HCT116 (cell line): ENCODE measurements around the gene ADAM23. TPM values are rescaled to one million over a fixed set of nuclear protein-coding genes. Genes with fewer than 3 reads are reported as not detected.

Source experiments
- ATAC-seq: fragments of 200-7000 bp; cut with Tn5 transposase; 2 replicates; pipeline ENCODE4 v1.9.1; 2020; ENCODE audit warnings: mild to moderate bottlenecking, moderate library complexity
- BruUV-seq: library from RNA; stranded (reverse); fragments of 400-500 nt; replicated peaks from 2 replicates; lab custom pipeline; 2021; lab: Mats Ljungman, UMichigan
- CTCF ChIA-PET: fragments of 300-600 bp; sonication (Branson Sonifier 250); formaldehyde crosslinking; loops from one replicate; lab custom pipeline; 2021; ENCODE audit warnings: antibody characterized with exemption; lab: Charles Lee
- POLR2A ChIA-PET: fragments of 300-600, 350-600 bp; sonication (Branson Sonifier 250); formaldehyde crosslinking; loops from one replicate; lab custom pipeline; 2021; ENCODE audit warnings: antibody characterized with exemption; lab: Charles Lee
- RAD21 ChIA-PET, 2 experiments: fragments of 300-600 bp; sonication (Branson Sonifier 250); formaldehyde crosslinking; loops; one replicate each; lab custom pipeline; 2023; ENCODE audit warnings: low total read pairs in 2 of 2; ENCODE audit not compliant: uncharacterized antibody in 2 of 2, unreplicated experiment in 2 of 2, low non-redundant PET in 1 of 2; lab: Charles Lee
- DNase-seq: peaks from one replicate; pipeline ENCODE4 v3.0.0-alpha.2; 2010; ENCODE audit warnings: low read depth, low spot score
- H2AFZ ChIP-seq: fragments of 200-600 bp; shearing (Covaris generic), sonication (generic); 2 replicates; pipeline ENCODE4 v1.6.1; 2017; ENCODE audit warnings: low read depth, mixed run types, mixed read lengths, antibody characterized with exemption, low read length; ENCODE audit not compliant: poor library complexity, severe bottlenecking
- H3K27ac ChIP-seq: 2 replicates; pipeline ENCODE4 v1.5.1; 2012; ENCODE audit warnings: low read depth, low read length
- H3K27me3 ChIP-seq: fragments of 200-600 bp; sonication (generic); 2 replicates; pipeline ENCODE4 v1.6.1; 2016; ENCODE audit warnings: mixed run types, low read length, mixed read lengths; ENCODE audit not compliant: insufficient read depth
- H3K36me3 ChIP-seq, 2 experiments: fragments of 200-500 bp in 1 of 2; fragments of 200-600 bp in 1 of 2; sonication (Bioruptor generic) in 1 of 2; sonication (generic) in 1 of 2; 2 replicates each; pipeline versions ENCODE4 v1.5.1 to v1.6.1; 2014 to 2016; ENCODE audit warnings: low read length in 2 of 2, inconsistent platforms in 1 of 2, mixed read lengths in 1 of 2, mixed run types in 1 of 2; ENCODE audit not compliant: insufficient read depth in 2 of 2, control insufficient read depth in 1 of 2
- H3K4me1 ChIP-seq, 2 experiments: fragments of 200-600 bp in 1 of 2; sonication (generic) in 1 of 2; 2 replicates each; pipeline versions ENCODE4 v1.5.1 to v1.6.1; 2012 to 2017; ENCODE audit warnings: low read length in 2 of 2, inconsistent platforms in 1 of 2, mild to moderate bottlenecking in 1 of 2, mixed read lengths in 1 of 2, mixed run types in 1 of 2, moderate library complexity in 1 of 2; ENCODE audit not compliant: insufficient read depth in 2 of 2, control insufficient read depth in 1 of 2
- H3K4me2 ChIP-seq: fragments of 200-600 bp; sonication (generic); 2 replicates; pipeline ENCODE4 v1.6.1; 2017; ENCODE audit warnings: mixed run types, low read length, mixed read lengths
- H3K4me3 ChIP-seq, 2 experiments: fragments of 200-600 bp in 1 of 2; sonication (generic) in 1 of 2; replicated peaks in 1 of 2; 2 replicates each; pipeline ENCODE4 v1.5.1; 2011 to 2016; ENCODE audit warnings: low read length in 2 of 2, control low read depth in 1 of 2, low read depth in 1 of 2, mild to moderate bottlenecking in 1 of 2, mixed read lengths in 1 of 2, mixed run types in 1 of 2
- H3K79me2 ChIP-seq: fragments of 200-600 bp; sonication (generic); 2 replicates; pipeline ENCODE4 v1.6.1; 2017; ENCODE audit warnings: mild to moderate bottlenecking, mixed run types, low read length, moderate library complexity, mixed read lengths; ENCODE audit not compliant: insufficient read depth
- H3K9ac ChIP-seq: fragments of 200-600 bp; sonication (generic); 2 replicates; pipeline ENCODE4 v1.6.1; 2016; ENCODE audit warnings: low read length, mixed read lengths
- H3K9me2 ChIP-seq: fragments of 200-600 bp; sonication (generic), shearing (Covaris generic); 2 replicates; pipeline ENCODE4 v1.6.1; 2017; ENCODE audit warnings: mixed run types, mild to moderate bottlenecking, moderate library complexity; ENCODE audit not compliant: insufficient read depth
- H3K9me3 ChIP-seq, 2 experiments: fragments of 200-500 bp in 1 of 2; fragments of 200-600 bp in 1 of 2; sonication (Bioruptor generic) in 1 of 2; sonication (generic) in 1 of 2; 2 replicates each; pipeline ENCODE4 v1.6.1; 2014 to 2017; ENCODE audit warnings: low read length in 2 of 2, mixed read lengths in 2 of 2, inconsistent platforms in 1 of 2, low read depth in 1 of 2, mild to moderate bottlenecking in 1 of 2, mixed run types in 1 of 2, moderate library complexity in 1 of 2; ENCODE audit not compliant: control insufficient read depth in 1 of 2, insufficient read depth in 1 of 2
- H4K20me1 ChIP-seq: fragments of 200-600 bp; sonication (generic), shearing (Covaris generic); 2 replicates; pipeline ENCODE4 v1.6.1; 2017; ENCODE audit warnings: mixed run types, mild to moderate bottlenecking, moderate library complexity; ENCODE audit not compliant: insufficient read depth
- CBX3 ChIP-seq: IDR thresholded peaks from 2 replicates; pipeline ENCODE4 v1.6.1; 2012; ENCODE audit warnings: low read depth
- CEBPB ChIP-seq: IDR thresholded peaks from 2 replicates; pipeline ENCODE4 v1.6.1; 2012; ENCODE audit warnings: low read depth
- ELF1 ChIP-seq: IDR thresholded peaks from 2 replicates; pipeline ENCODE4 v1.6.1; 2012; ENCODE audit warnings: low read depth, borderline replicate concordance
- EZH2phosphoT487 ChIP-seq: fragments of 200-600 bp; IDR thresholded peaks from 2 replicates; pipeline ENCODE4 v1.6.1; 2018; ENCODE audit warnings: antibody characterized with exemption, borderline replicate concordance
- JUND ChIP-seq: IDR thresholded peaks from 2 replicates; pipeline ENCODE4 v1.6.1; 2012
- POLR2AphosphoS5 ChIP-seq: IDR thresholded peaks from 2 replicates; pipeline ENCODE4 v1.6.1; 2011; ENCODE audit warnings: mild to moderate bottlenecking, low read depth, low read length, moderate library complexity
- RAD21 ChIP-seq: IDR thresholded peaks from 2 replicates; pipeline ENCODE4 v1.6.1; 2012; ENCODE audit warnings: low read depth, mild to moderate bottlenecking
- SP1 ChIP-seq: IDR thresholded peaks from 2 replicates; pipeline ENCODE4 v1.6.1; 2012; ENCODE audit warnings: low read depth
- TCF7L2 ChIP-seq: IDR thresholded peaks from 2 replicates; pipeline ENCODE4 v1.7.0; 2011; ENCODE audit warnings: borderline replicate concordance, inconsistent platforms; ENCODE audit not compliant: insufficient read depth, insufficient read length; ENCODE audit errors: extremely low read depth
- YY1 ChIP-seq: IDR thresholded peaks from 2 replicates; pipeline ENCODE4 v1.6.1; 2011; ENCODE audit warnings: low read length, low read depth, moderate library complexity, mild to moderate bottlenecking; ENCODE audit not compliant: insufficient replicate concordance; ENCODE audit errors: extremely low read depth
- ZFX ChIP-seq: fragments of 450-650 bp; IDR thresholded peaks from 2 replicates; pipeline ENCODE4 v1.6.1; 2017
- intact Hi-C: fragments of 100-400 bp; cut with micrococcal nuclease; formaldehyde crosslinking; loops from 2 replicates; pipeline ENCODE4 v1.10.0; 2022
- total RNA-seq: library from RNA; stranded (reverse); gene quantifications from one replicate; pipeline ENCODE4 v1.2.1, GENCODE V29; 2021; ENCODE audit not compliant: unreplicated experiment
- TF ChIP-seq, protein P1 (sequence below): IDR thresholded peaks from 2 replicates; pipeline ENCODE4 v1.6.1; 2012
- TF ChIP-seq, protein P2 (sequence below): IDR thresholded peaks from 2 replicates; pipeline ENCODE4 v1.6.1; 2012; ENCODE audit warnings: low read depth
- TF ChIP-seq, protein P3 (sequence below): IDR thresholded peaks from 2 replicates; pipeline ENCODE4 v1.6.1; 2011; ENCODE audit warnings: mild to moderate bottlenecking, low read length, moderate library complexity; ENCODE audit not compliant: insufficient replicate concordance; ENCODE audit errors: extremely low read depth

Gene ADAM23
- total RNA-seq, 1 experiment from 2014 or later: 0.10 TPM

DNA sequence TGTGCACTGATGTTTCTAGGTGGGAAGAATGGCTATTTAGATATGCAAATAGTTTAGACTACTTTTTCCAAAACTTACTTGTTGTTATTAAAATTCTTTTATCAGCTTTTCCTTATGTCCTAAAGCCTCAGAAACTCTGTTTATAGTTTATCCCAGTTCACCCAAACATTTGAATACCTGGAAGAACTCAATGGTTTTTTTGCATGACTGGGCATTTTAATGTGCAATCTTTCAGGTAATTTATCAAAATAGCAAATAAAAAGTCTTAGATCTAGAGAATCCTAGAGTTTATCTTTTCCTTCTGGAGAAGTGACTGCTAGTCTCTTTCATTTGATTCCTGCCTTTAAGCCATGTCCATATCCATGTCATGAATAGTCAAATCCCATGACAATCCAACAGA lies 9.6 kb upstream of the ADAM23 start:
- Histone ChIP-seq H3K4me2 (no peak overlapping the region), H3K9ac (no peak overlapping the region), H3K27me3 (no peaks in the 10 kb centered on the region), H2AFZ (no peak overlapping the region), H3K9me2 (no peaks in the 10 kb centered on the region), H4K20me1 (no peaks in the 10 kb centered on the region), H3K36me3 (no peaks in the 10 kb centered on the region), H3K27ac (no peak overlapping the region), H3K9me3 (no peaks in the 10 kb centered on the region), H3K79me2 (no peaks in the 10 kb centered on the region), H3K4me1 (no peaks in the 10 kb centered on the region), H3K4me3 (no peak overlapping the region)
- ATAC-seq (no peak), DNase-seq (no peak)
- BruUV-seq: no TSS peak
- TF ChIP-seq TCF7L2: no peak
- TF ChIP-seq EZH2phosphoT487: no peak
- no peak for TF ChIP-seq CEBPB
- TF ChIP-seq, protein P1, sequence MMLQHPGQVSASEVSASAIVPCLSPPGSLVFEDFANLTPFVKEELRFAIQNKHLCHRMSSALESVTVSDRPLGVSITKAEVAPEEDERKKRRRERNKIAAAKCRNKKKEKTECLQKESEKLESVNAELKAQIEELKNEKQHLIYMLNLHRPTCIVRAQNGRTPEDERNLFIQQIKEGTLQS: no peak
- TF ChIP-seq RAD21: no peak
- TF ChIP-seq ELF1: no peak
- TF ChIP-seq YY1: no peak
- TF ChIP-seq ZFX: no peak
- no peak for TF ChIP-seq CBX3
- TF ChIP-seq JUND: no peak
- intact Hi-C loops: no loop called here
- CTCF ChIA-PET: no interaction called here
- POLR2A ChIA-PET: no interaction called here
- RAD21 ChIA-PET: no interaction called here

DNA sequence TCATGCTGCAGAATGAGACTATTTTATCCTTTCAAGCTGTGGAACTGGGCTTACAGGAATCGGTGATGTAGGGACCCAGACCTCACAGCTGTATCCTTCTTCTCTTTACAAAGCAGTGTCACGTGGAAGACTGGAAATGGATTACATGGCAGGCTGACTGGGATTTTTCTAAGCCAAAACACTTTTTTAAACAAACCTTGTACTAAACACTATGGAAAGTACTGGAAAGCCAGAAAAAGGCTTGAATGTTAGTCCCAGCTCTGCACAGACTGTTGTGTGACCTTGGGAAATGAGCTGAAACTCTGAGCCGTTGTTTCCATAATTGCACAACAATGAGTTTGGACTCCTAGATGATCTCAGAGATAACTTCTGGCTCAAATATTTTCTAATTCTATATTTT lies 7.6 kb upstream of the ADAM23 start:
- CTCF ChIA-PET: no interaction called here
- no peaks in the 10 kb centered on the region for H3K4me1 ChIP-seq
- RAD21 ChIA-PET: no interaction called here
- H3K9me2 ChIP-seq: no peaks in the 10 kb centered on the region
- DNase-seq (no peak), ATAC-seq (no peak)
- H3K4me3 ChIP-seq: no peak overlapping the region
- no peaks in the 10 kb centered on the region for H3K79me2 ChIP-seq
- intact Hi-C loops: no loop called here
- BruUV-seq: no TSS peak
- TF ChIP-seq, protein P2, sequence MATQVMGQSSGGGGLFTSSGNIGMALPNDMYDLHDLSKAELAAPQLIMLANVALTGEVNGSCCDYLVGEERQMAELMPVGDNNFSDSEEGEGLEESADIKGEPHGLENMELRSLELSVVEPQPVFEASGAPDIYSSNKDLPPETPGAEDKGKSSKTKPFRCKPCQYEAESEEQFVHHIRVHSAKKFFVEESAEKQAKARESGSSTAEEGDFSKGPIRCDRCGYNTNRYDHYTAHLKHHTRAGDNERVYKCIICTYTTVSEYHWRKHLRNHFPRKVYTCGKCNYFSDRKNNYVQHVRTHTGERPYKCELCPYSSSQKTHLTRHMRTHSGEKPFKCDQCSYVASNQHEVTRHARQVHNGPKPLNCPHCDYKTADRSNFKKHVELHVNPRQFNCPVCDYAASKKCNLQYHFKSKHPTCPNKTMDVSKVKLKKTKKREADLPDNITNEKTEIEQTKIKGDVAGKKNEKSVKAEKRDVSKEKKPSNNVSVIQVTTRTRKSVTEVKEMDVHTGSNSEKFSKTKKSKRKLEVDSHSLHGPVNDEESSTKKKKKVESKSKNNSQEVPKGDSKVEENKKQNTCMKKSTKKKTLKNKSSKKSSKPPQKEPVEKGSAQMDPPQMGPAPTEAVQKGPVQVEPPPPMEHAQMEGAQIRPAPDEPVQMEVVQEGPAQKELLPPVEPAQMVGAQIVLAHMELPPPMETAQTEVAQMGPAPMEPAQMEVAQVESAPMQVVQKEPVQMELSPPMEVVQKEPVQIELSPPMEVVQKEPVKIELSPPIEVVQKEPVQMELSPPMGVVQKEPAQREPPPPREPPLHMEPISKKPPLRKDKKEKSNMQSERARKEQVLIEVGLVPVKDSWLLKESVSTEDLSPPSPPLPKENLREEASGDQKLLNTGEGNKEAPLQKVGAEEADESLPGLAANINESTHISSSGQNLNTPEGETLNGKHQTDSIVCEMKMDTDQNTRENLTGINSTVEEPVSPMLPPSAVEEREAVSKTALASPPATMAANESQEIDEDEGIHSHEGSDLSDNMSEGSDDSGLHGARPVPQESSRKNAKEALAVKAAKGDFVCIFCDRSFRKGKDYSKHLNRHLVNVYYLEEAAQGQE: no peak
- TF ChIP-seq EZH2phosphoT487 (no peak), ZFX (no peak), POLR2AphosphoS5 (no peak), TCF7L2 (no peak), SP1 (no peak)
- TF ChIP-seq, protein P3, sequence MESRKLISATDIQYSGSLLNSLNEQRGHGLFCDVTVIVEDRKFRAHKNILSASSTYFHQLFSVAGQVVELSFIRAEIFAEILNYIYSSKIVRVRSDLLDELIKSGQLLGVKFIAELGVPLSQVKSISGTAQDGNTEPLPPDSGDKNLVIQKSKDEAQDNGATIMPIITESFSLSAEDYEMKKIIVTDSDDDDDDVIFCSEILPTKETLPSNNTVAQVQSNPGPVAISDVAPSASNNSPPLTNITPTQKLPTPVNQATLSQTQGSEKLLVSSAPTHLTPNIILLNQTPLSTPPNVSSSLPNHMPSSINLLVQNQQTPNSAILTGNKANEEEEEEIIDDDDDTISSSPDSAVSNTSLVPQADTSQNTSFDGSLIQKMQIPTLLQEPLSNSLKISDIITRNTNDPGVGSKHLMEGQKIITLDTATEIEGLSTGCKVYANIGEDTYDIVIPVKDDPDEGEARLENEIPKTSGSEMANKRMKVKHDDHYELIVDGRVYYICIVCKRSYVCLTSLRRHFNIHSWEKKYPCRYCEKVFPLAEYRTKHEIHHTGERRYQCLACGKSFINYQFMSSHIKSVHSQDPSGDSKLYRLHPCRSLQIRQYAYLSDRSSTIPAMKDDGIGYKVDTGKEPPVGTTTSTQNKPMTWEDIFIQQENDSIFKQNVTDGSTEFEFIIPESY: no peak
- no peaks in the 10 kb centered on the region for H3K36me3 ChIP-seq
- H3K9me3 ChIP-seq: no peaks in the 10 kb centered on the region
- POLR2A ChIA-PET: no interaction called here
- no peak overlapping the region for H3K27ac ChIP-seq
- no peak overlapping the region for H3K4me2 ChIP-seq
- no peaks in the 10 kb centered on the region for H3K27me3 ChIP-seq
- H2AFZ ChIP-seq: no peak overlapping the region
- H3K9ac ChIP-seq: no peak overlapping the region
- no peaks in the 10 kb centered on the region for H4K20me1 ChIP-seq
